HG03354 (cell line): ENCODE results near the gene PTEN.
"Not testable (repeated sequence)": the region's sequence is repeated elsewhere in the genome, so short reads cannot be mapped to it uniquely, and the experiment has no call there.

Source experiments
- ATAC-seq: cut with Tn5 transposase; IDR thresholded peaks from one replicate; pipeline ENCODE4 v1.9.1; 2021; ENCODE audit warnings: mild to moderate bottlenecking; ENCODE audit not compliant: unreplicated experiment, poor library complexity, severe bottlenecking

The PTEN gene

DNA sequence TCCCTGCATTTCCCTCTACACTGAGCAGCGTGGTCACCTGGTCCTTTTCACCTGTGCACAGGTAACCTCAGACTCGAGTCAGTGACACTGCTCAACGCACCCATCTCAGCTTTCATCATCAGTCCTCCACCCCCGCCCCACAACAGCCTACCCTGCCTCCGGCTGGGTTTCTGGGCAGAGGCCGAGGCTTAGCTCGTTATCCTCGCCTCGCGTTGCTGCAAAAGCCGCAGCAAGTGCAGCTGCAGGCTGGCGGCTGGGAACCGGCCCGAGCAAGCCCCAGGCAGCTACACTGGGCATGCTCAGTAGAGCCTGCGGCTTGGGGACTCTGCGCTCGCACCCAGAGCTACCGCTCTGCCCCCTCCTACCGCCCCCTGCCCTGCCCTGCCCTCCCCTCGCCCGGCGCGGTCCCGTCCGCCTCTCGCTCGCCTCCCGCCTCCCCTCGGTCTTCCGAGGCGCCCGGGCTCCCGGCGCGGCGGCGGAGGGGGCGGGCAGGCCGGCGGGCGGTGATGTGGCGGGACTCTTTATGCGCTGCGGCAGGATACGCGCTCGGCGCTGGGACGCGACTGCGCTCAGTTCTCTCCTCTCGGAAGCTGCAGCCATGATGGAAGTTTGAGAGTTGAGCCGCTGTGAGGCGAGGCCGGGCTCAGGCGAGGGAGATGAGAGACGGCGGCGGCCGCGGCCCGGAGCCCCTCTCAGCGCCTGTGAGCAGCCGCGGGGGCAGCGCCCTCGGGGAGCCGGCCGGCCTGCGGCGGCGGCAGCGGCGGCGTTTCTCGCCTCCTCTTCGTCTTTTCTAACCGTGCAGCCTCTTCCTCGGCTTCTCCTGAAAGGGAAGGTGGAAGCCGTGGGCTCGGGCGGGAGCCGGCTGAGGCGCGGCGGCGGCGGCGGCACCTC is at the start of gene PTEN, which contains the start of gene KLLN:
TSS of gene PTEN (plus strand) at position 573 of the 891 bp plus-strand sequence. CDS start 845 bp downstream, outside the sequence.
TSS of gene KLLN (minus strand) at position 481 of the 891 bp plus-strand sequence. CDS start 1,046 bp downstream, outside the sequence.
- peak; percentile 38 for ATAC-seq

DNA sequence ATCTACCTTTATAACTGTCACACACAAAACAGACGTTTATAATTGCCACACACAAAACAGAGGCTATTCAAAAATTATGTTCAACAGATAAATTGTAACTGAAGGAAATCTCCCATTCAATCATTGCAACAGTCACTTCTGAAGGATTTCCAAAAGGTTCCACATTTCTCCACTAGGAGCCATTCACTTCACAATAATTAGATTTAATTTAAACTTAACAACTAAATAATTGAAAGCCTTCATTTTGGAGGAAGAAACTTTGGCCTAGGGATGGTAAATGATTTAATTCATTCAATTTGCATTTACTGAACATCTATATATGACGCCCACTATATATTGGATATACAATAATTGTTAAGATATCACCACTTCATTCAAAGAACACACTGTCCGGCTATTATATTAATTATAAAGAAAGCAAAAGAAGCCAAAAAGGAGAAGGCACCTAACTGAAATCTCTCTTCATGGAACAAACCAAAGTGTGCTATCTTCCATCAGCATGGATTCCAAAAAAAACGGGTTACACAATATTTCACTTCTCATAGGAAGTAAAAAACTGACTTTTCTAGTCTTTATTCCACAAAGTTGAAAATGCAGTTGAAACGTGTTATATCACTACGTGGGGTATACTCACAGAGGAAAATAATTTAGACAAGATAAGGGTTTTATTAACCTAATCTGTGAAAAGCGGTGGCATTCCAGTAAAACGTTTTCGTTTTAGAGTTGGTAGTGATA is 47.1 kb upstream of the PTEN start:
- no peak for ATAC-seq

DNA sequence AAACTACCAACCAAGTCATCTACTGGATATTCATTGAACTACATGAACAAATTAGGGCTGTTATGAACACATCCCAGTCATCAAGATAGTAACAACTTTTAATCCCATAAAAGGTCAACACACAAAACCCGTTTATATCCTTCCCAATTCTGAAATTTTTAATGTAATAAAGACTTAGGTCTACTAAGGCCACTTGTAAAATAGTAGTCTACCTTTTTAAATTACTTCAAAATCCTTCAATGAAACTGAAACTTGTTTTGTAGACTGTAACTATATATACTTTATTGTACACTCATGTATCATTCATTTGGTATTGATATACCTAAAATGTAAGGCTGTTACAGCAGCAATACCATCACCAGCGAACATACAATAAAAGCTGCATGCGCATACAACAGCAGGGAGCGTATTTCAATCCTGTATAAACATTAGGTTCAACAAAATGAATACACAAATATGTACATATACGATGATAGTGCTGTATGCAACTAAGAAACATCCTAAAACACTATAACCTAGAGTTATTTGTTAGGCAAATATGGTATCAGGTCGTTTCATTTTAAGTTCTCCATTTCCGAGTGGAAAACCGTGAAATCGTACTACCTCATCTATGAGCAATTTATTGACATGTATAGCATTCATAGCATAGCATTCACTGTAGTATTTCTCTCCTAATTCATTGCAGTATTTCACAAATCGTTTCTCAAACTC is 46.4 kb upstream of the PTEN start:
- peak; percentile 4 for ATAC-seq

DNA sequence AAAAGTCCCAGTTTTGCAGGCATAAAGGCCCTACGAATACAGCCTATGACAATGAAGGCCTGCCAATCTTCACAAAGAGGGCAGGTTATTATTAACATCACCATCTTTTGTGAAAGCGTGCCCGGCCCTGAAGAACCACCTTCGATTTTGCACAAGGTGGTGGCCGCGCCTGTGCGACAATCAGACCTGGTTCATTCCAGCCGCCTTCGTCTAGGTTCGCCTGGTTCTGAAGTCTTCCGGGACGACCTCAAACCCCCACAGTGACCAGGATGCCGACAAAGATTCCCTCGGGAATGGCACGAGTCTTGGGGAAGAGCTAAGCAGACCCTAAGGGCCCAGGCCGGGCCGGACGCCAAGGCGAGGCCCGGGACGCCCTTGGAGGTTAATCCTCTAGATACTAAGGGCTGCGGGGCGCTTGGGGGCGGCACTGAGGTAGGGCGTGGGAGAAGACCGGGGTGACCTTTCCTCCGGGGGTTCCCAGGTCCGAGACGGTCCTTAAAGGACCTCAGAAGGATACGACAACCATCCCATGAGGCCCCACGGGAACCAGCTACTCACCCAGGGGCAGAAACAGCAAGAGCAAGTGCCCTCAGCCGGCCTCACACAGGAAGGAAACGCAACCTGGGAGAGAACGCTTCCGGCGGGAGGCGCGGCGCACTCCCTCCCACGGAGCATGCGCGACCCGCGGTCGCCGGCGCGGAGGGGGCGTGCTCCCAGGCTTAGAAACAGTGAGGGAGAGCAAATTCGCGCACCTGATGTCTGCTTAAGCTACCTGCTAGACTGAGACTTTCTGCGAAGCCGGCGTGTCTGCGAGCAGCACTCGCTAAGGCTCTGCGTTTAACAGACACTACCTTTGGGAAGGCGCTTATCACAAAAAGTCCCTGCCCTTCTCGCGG is 45.6 kb upstream of the PTEN start, which contains the start of gene ATAD1:
TSS of gene ATAD1 (minus strand) at position 618 of the 896 bp plus-strand sequence. CDS start 3,627 bp downstream, outside the sequence.
- ATAC-seq: peak; percentile 78

- peak; percentile 59 for ATAC-seq
Measured at GRCh38 chr10:87818505-87819288, 44.7 kb upstream of the PTEN start.

DNA sequence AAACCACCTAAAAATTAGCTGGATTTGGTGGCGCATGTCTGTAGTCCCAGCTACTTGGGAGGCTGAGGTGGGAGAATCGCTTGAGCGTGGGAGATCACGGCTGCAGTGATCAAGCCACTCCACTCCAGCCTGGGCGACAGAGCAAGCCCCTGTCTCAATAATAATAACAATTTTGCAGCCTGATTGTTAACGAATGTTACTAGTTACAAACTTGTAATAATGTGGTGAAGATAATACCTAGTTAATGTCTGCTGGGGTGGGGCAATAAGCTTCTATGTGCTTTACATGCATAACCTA is 44.2 kb upstream of the PTEN start:
- ATAC-seq: no peak

DNA sequence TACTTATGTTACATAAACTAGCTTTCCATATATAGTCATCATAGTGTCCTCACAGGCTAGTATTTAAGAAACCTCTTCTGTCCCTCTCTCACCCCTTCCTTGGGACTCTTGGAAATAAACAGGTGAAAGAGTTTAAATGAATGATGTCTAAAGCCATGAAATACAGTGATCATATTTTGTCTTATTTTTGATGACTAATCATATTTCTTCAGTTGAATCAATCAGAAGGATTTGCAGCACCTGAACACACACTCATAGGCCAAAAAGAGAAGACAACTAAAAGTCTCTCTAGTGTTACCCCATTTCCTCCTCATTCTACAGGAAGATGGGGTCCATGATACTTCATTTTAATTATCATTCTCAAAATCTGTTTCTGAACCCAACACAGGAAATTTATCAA is 36.8 kb upstream of the PTEN start:
- ATAC-seq: no peak

DNA sequence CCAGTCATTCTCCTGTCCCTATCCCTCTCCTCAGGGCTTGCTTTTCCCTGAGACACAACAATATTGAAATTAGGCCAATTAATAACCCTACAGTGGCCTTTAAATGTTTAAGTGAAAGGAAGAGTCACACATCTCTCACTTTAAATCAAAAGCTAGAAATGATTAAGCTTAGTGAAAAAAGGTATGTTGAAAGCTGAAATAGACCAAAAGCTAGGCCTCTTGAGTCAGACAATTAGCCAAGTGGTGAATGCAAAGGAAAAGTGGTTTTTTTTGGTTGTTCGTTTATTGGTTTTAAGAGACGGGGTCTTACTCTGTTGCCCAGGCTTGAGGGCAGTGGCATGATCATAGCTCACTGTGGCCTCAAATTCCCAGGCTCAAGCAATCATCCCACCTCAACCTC is 35.7 kb upstream of the PTEN start:
- no peak for ATAC-seq

DNA sequence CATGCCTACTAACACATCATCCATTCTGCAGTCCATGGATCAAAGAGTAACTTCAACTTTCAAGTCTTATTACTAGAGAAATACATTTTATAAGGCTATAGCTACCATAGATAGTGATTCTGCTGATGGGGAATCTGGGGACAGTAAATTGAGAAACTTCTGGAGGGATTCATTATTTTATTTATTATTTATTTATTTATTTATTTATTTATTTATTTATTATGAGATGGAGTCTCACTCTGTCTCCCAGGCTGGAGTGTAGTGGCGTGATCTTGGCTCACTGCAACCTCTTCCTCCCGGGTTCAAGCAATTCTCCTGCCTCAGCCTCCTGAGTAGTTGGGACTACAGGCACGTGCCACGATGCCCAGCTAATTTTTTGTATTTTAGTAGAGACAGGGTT is 34.4 kb upstream of the PTEN start:
- not testable (repeated sequence) for ATAC-seq

GRCh38 chr10:87829986-87830729 is 33.3 kb upstream of the PTEN start:
- no peak for ATAC-seq

DNA sequence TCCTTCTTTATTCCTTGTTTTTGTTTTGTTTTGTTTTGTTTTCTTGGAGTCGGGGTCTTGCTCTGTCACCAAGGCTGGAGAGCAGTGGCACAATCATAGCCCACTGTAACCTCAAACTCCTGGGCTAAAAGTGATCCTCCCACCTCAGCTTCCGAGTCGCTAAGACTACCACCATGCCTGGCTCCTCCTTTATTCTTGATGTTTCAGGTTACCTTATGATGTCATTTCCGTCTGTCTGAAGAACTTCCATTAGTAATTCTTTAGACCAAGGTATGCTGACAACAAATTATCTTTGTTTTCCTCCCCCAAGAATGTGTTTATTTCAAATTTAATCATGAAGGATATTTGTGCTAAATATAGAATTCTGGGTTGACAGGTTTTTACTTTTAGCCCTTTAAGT is 27.3 kb upstream of the PTEN start:
- ATAC-seq: no peak

- ATAC-seq: no peak
Measured at GRCh38 chr10:87837445-87837844, 26.0 kb upstream of the PTEN start.

GRCh38 chr10:87838650-87839049 is 24.8 kb upstream of the PTEN start:
- ATAC-seq: no peak

DNA sequence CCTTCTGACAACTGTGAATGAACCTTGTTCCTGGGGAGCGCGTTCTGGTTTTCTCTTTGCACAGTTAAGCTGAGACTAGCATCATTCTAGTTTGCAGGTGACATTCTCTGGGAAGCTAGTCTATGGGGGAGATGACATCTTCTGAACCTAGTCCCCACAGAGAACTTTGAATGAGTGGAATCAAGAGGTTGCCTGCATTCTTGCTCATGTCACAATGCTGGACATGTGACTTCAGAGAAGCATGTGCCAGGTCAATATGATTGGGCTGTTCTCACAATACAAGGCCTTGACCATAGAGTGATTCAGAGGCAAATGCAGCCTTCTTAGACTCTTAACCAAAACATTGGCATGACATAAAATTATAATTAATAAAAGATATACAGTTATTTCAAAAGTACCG is 22.2 kb upstream of the PTEN start:
- no peak for ATAC-seq

GRCh38 chr10:87842220-87842641 is 21.2 kb upstream of the PTEN start:
- ATAC-seq: no peak

- ATAC-seq: no peak
Measured at GRCh38 chr10:87842776-87843497, 20.5 kb upstream of the PTEN start.

DNA sequence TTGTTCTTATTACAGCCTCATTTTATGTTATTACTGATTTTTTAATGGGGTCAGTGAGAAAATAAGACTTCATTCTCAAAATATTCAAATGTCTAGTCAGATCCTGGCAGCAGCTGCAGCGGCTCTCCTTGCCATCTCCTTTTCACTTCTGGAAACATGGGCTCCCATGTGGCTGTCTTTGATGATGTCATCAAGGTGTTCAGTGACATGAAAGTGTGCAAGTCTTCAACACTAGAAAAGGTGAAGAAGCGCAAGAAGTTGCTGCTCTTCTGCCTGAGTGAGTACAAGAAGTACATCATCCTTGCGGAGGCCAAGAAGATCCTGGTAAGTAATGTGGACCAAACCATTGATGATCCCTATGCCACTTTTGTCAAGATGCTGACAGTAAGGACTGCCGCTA is 19.7 kb upstream of the PTEN start:
- no peak for ATAC-seq
